ENCODE data around the gene MLC1.

The MLC1 gene

DNA sequence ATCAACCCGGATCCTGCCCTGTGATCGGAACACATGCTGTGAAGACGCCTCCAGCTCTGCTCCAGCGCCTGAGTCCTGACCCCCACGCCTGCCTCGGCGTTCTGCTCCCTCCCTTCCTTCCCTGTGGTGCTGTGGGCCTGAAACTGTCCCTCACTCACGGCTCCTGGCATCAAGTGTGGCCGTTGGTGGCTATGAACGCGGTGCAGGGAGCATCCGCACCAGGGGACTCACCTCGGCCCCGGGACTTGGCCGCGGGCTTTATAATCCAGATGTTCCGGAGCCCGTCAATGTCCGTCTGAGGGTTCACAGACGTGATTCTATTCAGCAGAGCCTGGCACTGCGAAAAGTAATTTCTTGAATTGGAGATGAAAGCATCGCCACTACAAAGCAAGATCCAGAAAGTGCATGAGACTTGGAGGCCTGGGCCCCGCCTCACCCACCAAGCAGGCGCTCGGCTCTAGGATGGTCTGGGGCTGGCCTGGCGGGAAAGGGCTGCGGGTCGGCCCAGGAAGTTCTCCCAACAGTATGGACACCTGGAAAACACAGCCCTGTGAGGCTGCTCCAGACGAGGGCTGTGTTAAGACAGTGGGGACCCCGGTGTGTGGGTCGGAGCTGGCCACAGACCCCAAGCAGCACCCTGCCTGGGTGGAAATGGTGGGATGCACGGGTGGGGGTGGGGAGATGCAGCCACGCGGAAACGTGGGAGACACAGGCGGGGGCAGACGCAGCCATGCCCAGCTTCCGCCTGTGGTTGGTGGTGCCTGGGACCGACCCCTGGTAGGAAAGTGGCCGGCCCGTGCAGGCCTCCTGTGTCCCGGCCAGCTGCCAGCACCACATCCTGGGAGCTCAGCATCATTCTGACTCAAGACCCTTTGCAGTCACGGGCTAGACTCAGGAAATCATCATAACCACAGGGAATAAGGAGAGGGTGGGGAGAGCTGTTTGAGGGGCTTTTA, 50.8 kb downstream of the MLC1 start:
- DNase-seq = no peak

DNA sequence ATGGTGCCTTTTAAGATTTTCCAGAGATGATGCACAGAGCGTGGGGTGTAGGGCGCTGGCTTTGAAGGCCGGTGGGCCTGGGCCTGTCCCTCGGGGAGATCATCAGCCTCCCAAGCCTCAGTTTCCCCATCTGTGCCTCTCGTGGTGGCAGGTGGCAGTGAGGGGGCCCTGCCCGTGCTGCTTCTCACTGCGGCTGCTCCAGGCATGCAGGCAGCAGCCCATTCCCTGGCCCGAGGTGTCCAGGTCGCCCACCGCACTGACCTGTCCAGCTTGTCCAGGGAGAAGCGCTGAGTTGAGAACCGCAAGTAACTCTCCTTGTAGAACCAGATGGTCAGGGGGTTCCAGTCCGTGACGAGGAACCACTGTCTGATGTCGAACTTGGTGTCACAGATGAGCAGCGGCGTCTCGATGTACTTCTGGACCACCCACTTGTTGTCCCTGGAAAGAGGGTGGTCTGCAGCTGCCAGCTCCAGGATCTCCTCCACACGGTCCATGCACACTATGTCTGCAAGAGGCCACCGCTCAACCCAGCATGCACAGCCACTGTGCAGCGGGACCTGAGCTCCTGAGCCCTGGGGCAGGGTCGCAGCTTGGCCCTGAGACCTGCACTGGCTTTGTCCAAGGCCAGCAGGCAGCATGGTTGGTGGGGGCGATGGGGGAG, 52.2 kb downstream of the MLC1 start:
- no peak for DNase-seq

DNA sequence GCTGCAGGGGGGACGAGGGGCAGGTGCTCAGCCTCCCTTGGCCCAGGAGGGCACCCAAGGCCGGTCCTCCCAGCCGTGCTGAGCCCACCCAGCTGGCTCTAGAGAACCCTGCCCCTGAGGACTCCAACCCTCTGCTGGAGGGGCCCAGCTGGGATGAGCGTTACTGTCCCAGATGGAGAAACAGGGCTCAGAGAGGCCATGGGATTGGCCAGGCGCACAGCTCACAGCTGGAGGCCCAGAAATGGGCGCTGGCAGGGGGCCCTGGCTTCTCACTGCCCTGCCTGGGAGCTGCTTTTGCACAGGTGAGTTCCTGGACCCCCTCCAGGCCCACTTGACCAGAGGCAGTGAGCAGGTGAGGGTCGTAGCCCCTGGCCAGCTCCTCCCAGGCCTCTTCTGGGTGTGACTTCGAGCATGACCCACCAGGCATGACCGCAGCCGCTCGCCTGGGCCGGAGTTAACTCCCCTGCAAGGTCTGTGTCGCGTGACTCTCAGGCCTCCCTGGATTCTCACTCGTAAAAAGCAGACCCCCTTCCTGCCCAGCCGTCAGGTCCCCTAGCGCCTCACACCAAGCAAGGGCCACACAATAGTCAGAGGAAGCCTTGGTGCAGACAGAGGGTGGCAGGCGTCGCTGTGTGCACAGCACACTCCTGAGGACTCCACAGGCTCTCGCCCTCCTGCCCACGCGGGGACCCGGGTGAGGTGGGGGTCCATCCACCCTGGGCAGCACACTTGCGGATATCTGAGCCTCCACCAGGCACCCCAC, 52.9 kb downstream of the MLC1 start:
- DNase-seq = no peak

DNA sequence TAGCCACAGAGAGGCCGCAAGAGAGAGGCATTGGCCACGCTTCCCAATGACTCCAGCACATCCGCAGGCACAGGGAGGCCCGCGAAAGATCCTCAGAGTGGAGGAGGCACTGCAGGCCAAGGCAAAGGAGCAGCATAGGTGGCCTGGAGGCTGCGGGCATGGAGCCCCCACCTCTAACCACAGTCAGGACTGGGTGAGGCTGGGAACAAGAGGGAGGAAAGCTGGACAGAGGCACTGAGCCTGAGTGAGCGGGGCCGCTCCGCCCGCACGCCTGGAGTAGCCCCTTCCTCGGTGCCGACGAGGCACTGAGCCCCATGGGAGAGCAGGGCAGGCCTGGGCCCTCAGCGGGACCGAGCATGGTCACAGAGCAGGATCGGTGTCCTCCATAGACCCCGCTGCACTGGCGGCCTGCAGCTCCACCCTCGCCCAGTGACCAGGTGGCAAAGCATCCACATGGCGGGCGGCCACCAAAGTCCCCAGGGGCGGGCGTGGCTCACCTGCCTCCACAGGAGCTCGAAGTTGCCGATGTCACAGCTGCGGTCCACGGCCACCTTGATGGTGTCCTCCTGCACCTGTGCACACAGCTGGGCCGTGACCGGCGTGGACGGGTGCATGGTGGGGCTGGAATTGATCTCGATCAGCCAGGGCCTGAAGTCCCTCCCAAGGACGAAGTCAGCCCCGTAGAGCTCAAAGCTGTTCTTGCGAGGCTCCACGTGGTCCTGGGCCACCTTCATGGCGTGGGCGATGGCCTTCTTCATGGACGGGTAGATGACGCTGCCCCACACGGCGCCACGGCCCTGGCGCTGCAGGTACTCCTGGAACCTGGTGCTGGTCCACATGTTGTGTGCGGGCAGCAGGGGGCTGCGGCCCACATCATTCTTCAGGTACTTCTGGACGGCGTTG, 53.8 kb downstream of the MLC1 start:
- no peak for DNase-seq

DNA sequence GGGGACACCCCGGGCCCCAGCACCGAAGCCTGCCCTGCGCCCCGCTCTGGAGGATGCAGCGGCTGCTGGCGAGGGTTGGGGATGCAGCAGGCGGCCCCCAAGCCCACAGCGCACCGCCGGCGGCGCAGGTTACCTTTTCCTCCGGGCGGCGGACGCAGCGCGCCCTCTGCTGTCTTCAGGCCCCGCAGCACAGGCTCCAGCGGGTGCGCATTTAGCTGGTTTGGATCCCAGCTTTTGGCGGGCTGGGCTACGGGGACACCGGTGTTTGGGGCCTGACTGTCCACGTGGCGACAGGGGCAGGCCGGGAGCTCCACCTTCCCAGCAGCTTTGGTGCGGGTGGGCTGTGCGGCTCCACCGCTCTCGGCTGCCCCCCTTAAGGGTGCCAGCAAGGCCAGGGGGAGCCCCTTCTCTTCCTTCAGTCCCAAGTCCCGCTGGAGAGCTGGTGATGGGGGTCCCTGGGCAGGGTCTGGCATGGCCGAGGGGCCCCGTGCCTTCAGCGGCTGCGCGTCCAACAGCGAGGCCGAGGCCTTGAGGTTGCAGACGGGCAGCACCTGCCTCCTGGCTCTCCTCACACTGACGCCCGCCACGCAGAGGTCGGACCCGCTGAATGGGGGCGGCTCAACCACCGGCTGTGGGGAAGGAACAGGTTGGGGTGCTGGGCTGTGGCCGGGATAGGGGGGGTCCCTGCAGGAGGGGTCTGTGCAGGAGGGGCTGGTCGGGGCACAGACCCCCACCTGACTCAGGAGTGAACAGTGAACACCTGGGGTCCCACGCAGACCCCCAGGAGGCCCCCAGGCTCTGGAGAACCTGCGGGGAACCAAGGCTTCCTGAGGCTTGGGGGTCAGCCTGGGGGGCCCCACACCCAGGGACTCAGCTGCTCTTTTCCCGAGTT, 54.7 kb downstream of the MLC1 start:
- peak; percentile 51 to 69 (median 63) for DNase-seq

DNA sequence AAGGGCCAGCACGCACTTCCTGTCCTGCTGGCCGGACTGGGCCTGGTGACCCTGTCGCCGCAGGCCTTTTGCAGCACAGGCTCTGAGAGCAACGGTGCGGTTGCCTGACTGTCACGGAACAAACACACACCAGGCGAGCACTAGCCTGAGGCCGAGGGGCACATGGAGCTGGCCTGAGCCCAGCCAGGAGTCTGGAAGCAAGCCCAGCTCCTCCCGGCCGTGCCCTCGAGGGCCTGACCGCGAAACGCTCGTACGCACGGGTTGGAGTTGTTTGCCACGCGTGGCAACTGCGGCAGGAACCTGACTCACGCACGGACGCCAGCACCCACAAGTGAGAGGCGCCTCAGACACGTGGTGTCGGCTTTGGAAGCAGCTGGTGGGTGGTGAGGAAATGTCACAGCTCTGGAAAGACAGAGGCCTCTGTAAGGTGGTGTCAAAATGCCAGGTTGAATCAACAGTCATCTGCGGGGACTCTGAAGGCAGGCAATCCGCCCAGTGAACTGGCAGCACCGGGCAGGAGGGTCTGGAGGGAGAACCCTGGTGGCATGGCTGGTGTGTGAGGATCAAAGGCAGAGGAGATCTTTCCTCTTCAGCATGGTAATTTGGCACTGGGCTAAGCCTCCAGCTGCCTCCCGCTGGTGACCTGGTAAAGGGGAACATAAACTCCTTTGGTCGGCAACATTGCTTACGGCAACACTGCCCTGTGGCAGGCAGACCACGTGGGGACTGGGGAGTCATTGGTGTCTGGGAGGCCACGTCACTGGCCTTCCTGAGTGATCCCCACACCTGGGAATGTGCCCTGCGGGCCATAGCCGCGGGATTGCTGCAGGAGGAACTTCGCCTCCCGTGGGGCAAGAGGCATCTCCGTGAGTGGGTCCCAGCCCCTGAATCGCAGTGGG, 57.3 kb downstream of the MLC1 start:
- no peak for DNase-seq

DNA sequence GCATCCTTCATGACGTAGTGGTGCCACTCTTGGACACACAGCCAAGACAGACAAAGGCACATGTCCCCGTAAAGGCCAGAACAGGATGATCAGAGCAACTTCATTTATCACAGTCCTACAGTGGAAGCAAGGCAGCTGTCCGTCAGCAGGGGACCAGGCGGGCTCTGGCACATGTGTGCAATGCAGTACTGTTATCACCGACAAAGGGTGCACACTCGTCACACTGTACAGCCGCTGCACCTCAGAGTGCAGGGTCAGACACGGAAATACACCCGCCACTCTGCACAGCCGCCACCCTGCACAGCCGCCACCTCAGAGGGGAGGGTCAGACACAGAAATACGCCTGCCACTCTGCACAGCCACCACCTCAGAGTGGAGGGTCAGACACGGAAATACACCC, 59.2 kb downstream of the MLC1 start:
- no peak for DNase-seq

DNA sequence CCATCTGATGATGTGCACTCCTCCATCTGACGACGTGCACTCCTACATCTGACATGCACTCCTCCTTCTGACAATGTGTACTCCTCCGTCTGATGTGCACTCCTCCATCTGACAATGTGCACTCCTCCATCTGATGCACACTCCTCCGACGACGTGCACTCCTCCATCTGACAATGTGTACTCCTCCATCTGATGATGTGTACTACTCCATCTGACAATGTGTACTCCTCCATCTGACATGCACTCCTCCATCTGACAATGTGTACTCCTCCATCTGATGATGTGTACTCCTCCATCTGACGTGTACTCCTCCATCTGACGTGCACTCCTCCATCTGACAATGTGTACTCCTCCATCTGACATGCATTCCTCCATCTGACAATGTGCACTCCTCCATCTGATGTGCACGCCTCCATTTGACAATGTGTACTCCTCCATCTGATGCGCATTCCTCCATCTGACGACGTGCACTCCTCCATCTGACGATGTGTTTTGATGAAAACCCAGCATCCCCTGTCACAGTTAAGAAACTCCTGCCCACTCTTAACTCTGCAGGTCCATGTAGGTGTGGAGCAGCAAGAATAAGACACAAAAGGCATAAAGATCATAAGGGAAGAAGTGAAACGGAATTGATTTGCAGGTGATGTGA, 62.9 kb downstream of the MLC1 start:
- no peak for DNase-seq

DNA sequence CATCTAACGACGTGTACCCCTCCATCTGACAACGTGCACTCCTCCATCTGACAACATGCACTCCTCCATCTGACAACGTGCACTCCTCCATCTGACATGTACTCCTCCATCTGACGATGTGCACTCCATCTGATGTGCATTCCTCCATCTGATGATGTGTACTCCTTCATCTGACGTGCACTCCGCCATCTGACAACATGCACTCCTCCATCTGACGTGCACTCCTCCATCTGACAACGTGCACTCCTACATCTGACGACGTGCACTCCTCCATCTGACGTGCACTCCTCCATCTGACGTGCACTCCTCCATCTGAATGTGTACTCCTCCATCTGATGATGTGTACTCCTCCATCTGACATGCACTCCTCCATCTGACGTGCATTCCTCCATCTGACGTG, 64.6 kb downstream of the MLC1 start:
- DNase-seq = no peak

DNA sequence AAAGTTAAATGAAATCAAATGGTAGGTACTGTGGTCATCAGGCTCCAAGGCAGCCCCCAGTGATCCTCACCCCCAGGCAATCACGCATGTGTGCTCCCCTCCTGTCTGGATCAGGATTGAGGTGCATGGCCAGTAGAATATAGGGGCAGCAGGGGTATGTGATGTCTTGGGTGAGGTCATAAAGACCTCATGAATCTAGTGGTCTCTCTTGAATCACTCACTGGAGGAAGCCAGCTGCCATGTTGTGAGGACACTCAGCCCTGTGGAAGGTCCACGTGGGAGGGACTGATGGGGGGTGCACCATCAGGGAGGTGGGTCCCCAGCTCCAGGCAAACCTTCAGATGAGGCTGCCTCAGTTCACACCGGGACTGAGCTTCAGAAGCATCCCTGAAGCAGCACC, 65.9 kb downstream of the MLC1 start:
- no peak for DNase-seq

DNA sequence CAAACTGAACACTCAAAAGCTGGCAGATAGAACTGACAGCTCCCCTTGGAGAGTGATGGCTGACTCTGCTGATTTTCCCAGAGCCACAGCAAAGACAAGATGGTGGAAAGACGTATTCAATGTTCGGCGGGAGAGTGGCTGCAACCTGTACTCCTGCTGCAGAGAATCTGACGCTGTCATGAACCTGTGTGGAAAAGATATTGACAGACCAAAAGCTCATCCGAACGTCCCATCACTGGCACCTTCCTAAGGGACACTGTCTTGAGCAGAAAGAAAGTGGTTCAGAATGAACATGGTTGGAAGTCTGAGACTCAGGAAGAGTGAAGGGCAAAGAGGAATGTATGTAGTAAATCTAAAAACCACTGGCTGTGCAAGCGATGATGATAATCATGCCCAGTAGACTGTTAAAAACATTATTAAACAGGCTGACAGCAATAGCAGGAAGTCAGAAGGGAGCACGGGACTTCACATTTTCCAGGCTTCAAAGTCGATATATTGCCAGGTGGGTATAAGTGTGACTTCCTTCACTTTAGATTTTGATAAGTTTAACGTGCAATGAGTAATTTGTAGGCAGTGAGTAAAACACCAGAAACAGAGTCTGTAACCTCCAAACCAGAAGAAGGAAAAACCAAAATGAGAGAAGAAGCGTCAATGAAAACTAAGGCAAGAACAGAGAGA, 66.5 kb downstream of the MLC1 start:
- no peak for DNase-seq

DNA sequence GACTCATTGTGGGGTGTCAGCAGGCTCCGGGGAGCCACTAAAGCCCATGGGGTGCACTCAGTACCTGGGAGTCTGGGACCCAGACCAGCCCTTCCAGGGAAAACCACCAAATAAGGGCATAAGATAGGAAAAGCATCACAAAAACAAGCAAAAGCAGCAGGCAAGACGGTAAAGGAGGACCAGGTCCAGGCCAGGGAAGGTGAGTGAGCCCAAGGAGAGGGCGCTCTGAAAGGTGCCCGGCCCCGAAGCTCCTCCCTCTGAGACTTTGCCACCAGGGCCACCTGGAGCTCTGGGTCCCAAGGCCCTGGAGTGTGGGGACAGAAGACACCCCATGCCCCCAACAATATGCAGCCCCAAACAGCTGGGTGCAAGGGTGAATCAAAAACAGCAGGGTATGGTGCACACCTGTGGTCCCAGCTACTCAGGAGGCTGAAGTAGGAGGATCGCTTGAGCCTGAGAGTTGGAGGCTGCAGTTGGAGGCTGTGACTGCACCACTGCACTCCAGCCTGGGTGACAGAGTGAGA, 67.5 kb downstream of the MLC1 start:
- no peak for DNase-seq

DNA sequence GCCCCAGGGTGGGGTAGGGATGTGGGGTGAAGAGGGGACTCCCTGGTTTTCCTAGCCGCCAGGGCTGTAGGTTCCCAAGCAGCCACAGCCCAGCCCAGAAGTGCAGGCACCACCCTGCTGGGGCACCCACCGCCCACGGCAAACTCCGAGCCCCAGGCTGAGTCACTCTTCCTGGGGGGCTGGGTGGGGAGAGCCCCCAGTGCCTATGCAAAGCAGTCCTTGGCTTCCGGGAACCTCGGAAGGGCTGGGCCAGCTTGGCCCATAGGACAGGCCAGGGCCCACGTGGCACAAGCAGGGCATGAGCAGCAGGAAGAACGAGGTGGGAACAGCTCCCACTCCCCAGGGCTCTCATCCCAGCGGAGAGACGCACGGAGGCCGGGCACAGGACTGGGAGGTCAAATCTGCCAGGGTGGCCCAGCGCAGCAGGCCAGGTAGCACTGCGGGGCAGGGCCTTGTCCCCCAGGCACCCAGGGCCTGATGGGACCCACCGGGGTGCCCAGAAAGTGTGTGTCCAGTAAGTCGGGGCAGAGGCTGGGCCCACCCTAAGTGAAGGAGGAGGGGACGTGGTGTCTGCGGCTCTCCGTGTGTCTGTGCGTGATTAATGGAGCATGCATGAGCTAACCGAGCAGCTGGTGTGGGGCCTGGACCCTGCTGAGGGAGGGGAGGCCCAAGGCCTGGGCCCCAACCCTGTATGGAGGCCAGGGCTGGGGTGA, 68.1 kb downstream of the MLC1 start:
- DNase-seq = peak in 2 of 4 experiments; percentile 31 to 57

DNA sequence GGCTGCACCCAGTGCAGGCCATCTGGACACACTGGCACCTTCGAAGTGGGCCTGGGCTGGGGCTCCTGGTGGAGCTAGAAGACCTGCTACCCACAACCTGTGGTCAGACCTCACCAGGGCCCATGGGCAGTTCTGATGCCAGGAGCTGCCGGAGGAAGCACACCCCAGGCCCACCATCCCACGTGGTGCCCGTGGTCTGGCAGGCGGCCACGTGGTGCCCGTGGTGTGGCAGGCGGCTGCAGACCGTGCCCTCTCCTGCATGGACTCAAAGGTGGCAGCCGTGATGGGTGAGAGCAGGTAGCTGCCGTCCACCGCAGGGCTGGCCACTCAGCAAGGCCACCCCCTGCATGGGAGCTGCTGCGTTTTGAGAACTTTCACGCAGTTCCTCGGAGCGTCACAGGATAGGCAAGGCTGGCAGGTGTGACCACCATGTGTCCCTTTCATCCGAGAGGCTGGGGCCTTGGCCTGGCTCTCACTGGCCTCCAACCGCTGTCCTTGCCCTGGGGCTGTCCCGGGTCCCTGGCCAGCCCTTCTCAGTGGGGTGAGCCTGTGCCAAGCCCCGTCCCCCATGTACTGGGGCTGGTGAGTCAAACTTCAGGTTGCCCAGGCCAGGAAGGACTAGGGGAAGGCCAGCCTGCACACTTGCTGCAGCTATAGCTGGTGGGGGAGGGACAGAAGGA, 68.8 kb downstream of the MLC1 start:
- no peak for DNase-seq

DNA sequence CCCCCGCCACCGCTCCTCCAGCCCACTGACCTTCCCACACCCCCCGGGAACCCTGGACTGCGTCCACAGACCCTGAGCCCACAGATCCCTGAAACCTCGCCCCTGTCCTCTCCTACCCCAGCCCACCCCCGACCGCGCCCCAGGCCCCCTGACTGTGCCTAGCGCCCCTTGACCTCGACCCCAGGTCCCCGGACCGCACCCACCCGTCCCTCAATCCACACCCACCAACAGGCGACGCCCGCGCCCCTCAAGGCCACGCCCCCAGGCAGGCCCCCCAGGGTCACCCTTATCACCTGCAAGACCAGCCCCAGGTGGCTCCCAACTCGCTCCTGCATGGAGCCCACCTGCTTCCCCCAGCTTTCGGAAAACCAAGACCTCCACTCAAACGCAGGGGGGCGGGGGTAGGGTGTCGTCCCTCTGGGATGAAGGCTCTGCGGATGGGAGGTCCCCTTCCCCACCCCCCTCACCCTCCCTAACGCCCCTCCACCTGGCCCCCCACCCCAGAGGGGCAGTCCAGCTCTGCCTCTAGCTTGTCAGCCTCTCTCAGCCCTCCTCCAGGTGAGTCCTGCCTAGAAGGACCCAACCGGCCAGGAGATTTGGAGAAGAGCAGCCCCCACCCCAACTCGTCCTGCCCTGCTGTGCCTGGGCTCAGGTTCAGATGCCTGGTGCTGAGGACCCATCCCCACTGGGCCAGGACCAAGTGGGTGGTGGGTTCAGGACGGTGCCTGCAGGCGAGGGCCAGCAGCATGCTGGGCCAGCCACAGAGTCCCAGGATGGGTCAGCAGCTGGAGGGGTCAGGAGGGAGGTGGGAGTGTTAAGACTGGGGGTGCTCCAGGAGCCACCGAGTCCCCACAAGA, 69.5 kb downstream of the MLC1 start:
- DNase-seq = no peak

DNA sequence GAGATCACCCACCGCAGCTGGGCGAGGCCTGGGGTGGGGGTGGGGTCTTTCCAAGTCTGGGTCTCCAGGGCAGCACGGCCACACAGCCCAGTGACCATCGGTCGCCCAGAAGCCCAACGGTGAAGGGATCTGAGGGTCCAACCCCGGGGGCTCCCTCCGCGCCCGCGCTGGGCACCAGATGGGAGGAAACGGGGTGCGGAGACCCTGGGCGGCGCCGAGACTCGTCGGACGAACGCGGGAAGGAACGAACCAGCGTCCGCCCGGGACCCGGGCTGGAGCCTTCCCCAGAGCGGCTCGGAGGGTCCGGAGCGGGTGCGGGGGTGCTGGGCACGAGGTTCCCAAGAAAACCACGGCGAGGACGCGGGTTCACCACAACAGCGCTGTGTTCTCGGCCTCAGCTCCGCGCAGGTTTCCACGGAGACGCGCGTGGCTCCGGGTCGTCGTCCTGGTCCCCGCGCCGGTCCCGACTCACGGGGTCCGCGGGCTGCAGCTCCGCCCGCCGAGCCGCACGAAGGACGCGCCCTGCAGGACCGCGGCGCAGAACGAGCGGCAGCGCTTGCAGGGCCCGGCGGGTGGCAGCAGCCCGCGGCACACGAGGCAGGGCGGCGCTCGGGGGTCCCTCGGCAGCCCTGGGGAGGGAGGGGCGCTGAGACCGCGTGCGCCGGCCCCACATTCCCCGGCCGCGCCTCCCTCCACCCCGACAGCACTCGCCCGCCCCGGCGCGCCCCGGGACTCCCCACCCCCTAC, 70.4 kb downstream of the MLC1 start:
- DNase-seq = no peak

Data from activated CD4-positive, CD25-positive, alpha-beta regulatory T cell (primary cell).